H1 (cell line): Measurements from ENCODE around the gene MRPL45. TPM values are rescaled to one million over a fixed set of nuclear protein-coding genes. Genes with fewer than 3 reads are reported as not detected.

ENCODE experiments used
- CTCF ChIA-PET: fragments of 300-600 bp; sonication (Branson Sonifier 250); formaldehyde crosslinking; loops from one replicate; lab custom pipeline; 2021; ENCODE audit not compliant: partially characterized antibody; lab: Charles Lee
- POLR2A ChIA-PET: fragments of 300-600 bp; sonication (Branson Sonifier 250); formaldehyde crosslinking; loops from one replicate; lab custom pipeline; 2021; ENCODE audit warnings: inconsistent platforms; ENCODE audit not compliant: partially characterized antibody; lab: Charles Lee
- DNase-seq, 2 experiments: peaks; one replicate each; pipeline versions ENCODE4 v3.0.0 to v3.0.0-alpha.2; 2010 to 2022; ENCODE audit warnings: low spot score in 2 of 2, low read depth in 1 of 2, mixed read lengths in 1 of 2
- FAIRE-seq: peaks from 2 replicates; lab custom pipeline; 2011; peaks lifted over from hg19 to GRCh38; lab: Jason Lieb, UNC
- H2AFZ ChIP-seq: 2 replicates; pipeline ENCODE4 v1.8.1; 2012; ENCODE audit warnings: low read length, inconsistent platforms
- H2AK5ac ChIP-seq: 2 replicates; pipeline ENCODE4 v1.6.1; 2013; ENCODE audit warnings: low read depth, low read length
- H2BK120ac ChIP-seq: replicated peaks from 2 replicates; pipeline ENCODE3; 2013; ENCODE audit warnings: low read depth, low read length, inconsistent platforms
- H2BK12ac ChIP-seq: 2 replicates; pipeline ENCODE4 v1.6.1; 2013; ENCODE audit warnings: low read depth, low read length
- H2BK15ac ChIP-seq: 2 replicates; pipeline ENCODE4 v1.6.1; 2013; ENCODE audit warnings: low read length
- H2BK20ac ChIP-seq: 2 replicates; pipeline ENCODE4 v1.6.1; 2013; ENCODE audit warnings: low read length
- H2BK5ac ChIP-seq: 2 replicates; pipeline ENCODE4 v1.6.1; 2013; ENCODE audit warnings: low read depth, low read length
- H3K14ac ChIP-seq: 2 replicates; pipeline ENCODE4 v1.6.1; 2013; ENCODE audit warnings: inconsistent platforms; ENCODE audit not compliant: insufficient read length
- H3K18ac ChIP-seq: 2 replicates; pipeline ENCODE4 v1.6.1; 2013; ENCODE audit warnings: low read length; ENCODE audit errors: extremely low read depth
- H3K23ac ChIP-seq: 2 replicates; pipeline ENCODE4 v1.6.1; 2013; ENCODE audit warnings: inconsistent platforms; ENCODE audit not compliant: insufficient read length
- H3K23me2 ChIP-seq: 2 replicates; pipeline ENCODE4 v1.6.1; 2013; ENCODE audit warnings: low read depth, low read length
- H3K27ac ChIP-seq: 2 replicates; pipeline ENCODE4 v1.6.1; 2011; ENCODE audit warnings: low read depth, low read length, inconsistent platforms
- H3K27me3 ChIP-seq, 4 experiments: replicated peaks in 1 of 4; 1 replicate in 1 of 4; 2 replicates in 3 of 4; pipeline versions ENCODE4 v1.6.1 to v1.8.1; 2011 to 2013; ENCODE audit warnings: low read length in 3 of 4, mild to moderate bottlenecking in 3 of 4, inconsistent platforms in 2 of 4, mixed read lengths in 2 of 4, moderate library complexity in 1 of 4; ENCODE audit not compliant: control insufficient read depth in 3 of 4, insufficient read depth in 3 of 4; ENCODE audit errors: extremely low read depth in 1 of 4
- H3K36me3 ChIP-seq, 4 experiments: 2 replicates each; pipeline versions ENCODE4 v1.6.1 to v1.8.1; 2011 to 2013; ENCODE audit warnings: mild to moderate bottlenecking in 4 of 4, low read length in 3 of 4, moderate library complexity in 2 of 4, control low read depth in 1 of 4, inconsistent platforms in 1 of 4; ENCODE audit not compliant: insufficient read depth in 4 of 4, control insufficient read depth in 2 of 4
- H3K4ac ChIP-seq: replicated peaks from 2 replicates; pipeline ENCODE3; 2013; ENCODE audit warnings: low read length, low read depth, mixed read lengths, inconsistent platforms; ENCODE audit not compliant: insufficient read length
- H3K4me1 ChIP-seq, 4 experiments: replicated peaks in 1 of 4; 1 replicate in 1 of 4; 2 replicates in 3 of 4; pipeline versions ENCODE4 v1.6.1 to v1.8.1; 2011 to 2013; ENCODE audit warnings: low read length in 3 of 4, inconsistent platforms in 2 of 4, mixed read lengths in 1 of 4; ENCODE audit not compliant: insufficient read depth in 4 of 4, control insufficient read depth in 3 of 4
- H3K4me2 ChIP-seq, 2 experiments: 2 replicates each; pipeline versions ENCODE4 v1.6.1 to v1.8.1; 2011 to 2013; ENCODE audit warnings: low read depth in 2 of 2, low read length in 2 of 2, control low read depth in 1 of 2, inconsistent platforms in 1 of 2, mild to moderate bottlenecking in 1 of 2; ENCODE audit not compliant: insufficient read depth in 1 of 2
- H3K4me3 ChIP-seq, 4 experiments: fragments of 200-600, 300-600 bp in 1 of 4; sonication (generic), shearing (Covaris generic), sonication (Bioruptor Twin) in 1 of 4; 2 replicates each; pipeline versions ENCODE4 v1.5.1 to v1.8.1; 2011 to 2016; ENCODE audit warnings: low read length in 4 of 4, low read depth in 3 of 4, control low read depth in 2 of 4, inconsistent platforms in 2 of 4, mild to moderate bottlenecking in 2 of 4, mixed read lengths in 1 of 4, moderate library complexity in 1 of 4; ENCODE audit not compliant: insufficient read depth in 2 of 4; ENCODE audit errors: extremely low read depth in 1 of 4
- H3K56ac ChIP-seq: replicated peaks from 2 replicates; pipeline ENCODE3; 2013; ENCODE audit warnings: low read depth, mild to moderate bottlenecking, mixed read lengths, low read length, inconsistent platforms; ENCODE audit not compliant: insufficient read length
- H3K79me1 ChIP-seq: 2 replicates; pipeline ENCODE4 v1.6.1; 2013; ENCODE audit warnings: low read depth, low read length, control low read depth
- H3K79me2 ChIP-seq, 2 experiments: 2 replicates each; pipeline versions ENCODE4 v1.6.1 to v1.8.1; 2012 to 2013; ENCODE audit warnings: low read length in 2 of 2, mild to moderate bottlenecking in 2 of 2, inconsistent platforms in 1 of 2; ENCODE audit not compliant: insufficient read depth in 2 of 2, control insufficient read depth in 1 of 2
- H3K9ac ChIP-seq, 4 experiments: replicated peaks in 1 of 4; 1 replicate in 1 of 4; 2 replicates in 3 of 4; pipeline versions ENCODE4 v1.6.1 to v1.8.1; 2011 to 2013; ENCODE audit warnings: low read depth in 3 of 4, low read length in 3 of 4, control low read depth in 2 of 4, mild to moderate bottlenecking in 2 of 4, moderate library complexity in 2 of 4, inconsistent platforms in 1 of 4; ENCODE audit errors: extremely low read depth in 1 of 4
- H3K9me3 ChIP-seq, 2 experiments: 2 replicates each; pipeline versions ENCODE4 v1.6.1 to v1.8.1; 2012 to 2013; ENCODE audit warnings: mild to moderate bottlenecking in 2 of 2, moderate library complexity in 2 of 2, control low read depth in 1 of 2, inconsistent platforms in 1 of 2, low read depth in 1 of 2, low read length in 1 of 2, mixed read lengths in 1 of 2; ENCODE audit not compliant: insufficient read depth in 2 of 2
- H4K20me1 ChIP-seq, 2 experiments: replicated peaks in 1 of 2; 2 replicates each; pipeline versions ENCODE3 to v1.8.1; 2011 to 2013; ENCODE audit warnings: inconsistent platforms in 2 of 2, low read length in 2 of 2, mild to moderate bottlenecking in 1 of 2; ENCODE audit not compliant: insufficient read depth in 2 of 2, control insufficient read depth in 1 of 2
- H4K5ac ChIP-seq: 2 replicates; pipeline ENCODE4 v1.6.1; 2013; ENCODE audit warnings: low read length, low read depth, mixed read lengths, inconsistent platforms; ENCODE audit not compliant: insufficient read length
- H4K8ac ChIP-seq: 2 replicates; pipeline ENCODE4 v1.8.0; 2013; ENCODE audit warnings: mild to moderate bottlenecking, moderate library complexity, low read length, inconsistent platforms; ENCODE audit not compliant: insufficient read depth; ENCODE audit errors: extremely low read depth
- H4K91ac ChIP-seq: replicated peaks from 2 replicates; pipeline ENCODE3; 2013; ENCODE audit warnings: low read length, mixed read lengths, inconsistent platforms; ENCODE audit not compliant: insufficient read length
- WGBS, 2 experiments: shearing (Covaris generic) in 1 of 2; methylation state at CpG; one replicate each; pipeline versions ENCODE4 v1.1.6 to v1.1.7; 2013 to 2015; ENCODE audit warnings: low lambda C conversion rate in 2 of 2, mixed read lengths in 2 of 2, inconsistent platforms in 1 of 2, low coverage in 1 of 2, missing lambda C conversion rate in 1 of 2; ENCODE audit not compliant: insufficient replicate concordance in 2 of 2, insufficient coverage in 1 of 2, insufficient read length in 1 of 2; ENCODE audit errors: extremely low coverage in 1 of 2, missing lambda C conversion rate in 1 of 2; 5-methylcytosine and 5-hydroxymethylcytosine counted together
- polyA plus RNA-seq, 7 experiments: library from polyadenylated mRNA; depleted of rRNA in 3 of 7; stranded (reverse) in 5 of 7; unstranded in 2 of 7; fragments of >200 nt in 5 of 7; fragments of 200-250 nt in 2 of 7; gene quantifications; 1 replicate in 5 of 7; 2 replicates in 1 of 7; 4 replicates in 1 of 7; pipeline versions ENCODE4 v1.2.1 to v1.2.3, GENCODE V29; 2011 to 2013; ENCODE audit warnings: missing spikeins in 2 of 7, mixed read lengths in 2 of 7
- total RNA-seq: library from RNA; stranded (reverse); fragmentation: NEBNext Ultra II Directional; extraction: Animal tissue kit (Norgen Biotek cat#: 25700); gene quantifications from 2 replicates; pipeline ENCODE4 v1.2.1, GENCODE V29; 2021

The MRPL45 gene
- total and polyA plus RNA-seq, 2 of the 8 experiments (the other 6 are each of a cell fraction or from before 2014, with no cell fraction given): 65.6 to 71.7 TPM

DNA sequence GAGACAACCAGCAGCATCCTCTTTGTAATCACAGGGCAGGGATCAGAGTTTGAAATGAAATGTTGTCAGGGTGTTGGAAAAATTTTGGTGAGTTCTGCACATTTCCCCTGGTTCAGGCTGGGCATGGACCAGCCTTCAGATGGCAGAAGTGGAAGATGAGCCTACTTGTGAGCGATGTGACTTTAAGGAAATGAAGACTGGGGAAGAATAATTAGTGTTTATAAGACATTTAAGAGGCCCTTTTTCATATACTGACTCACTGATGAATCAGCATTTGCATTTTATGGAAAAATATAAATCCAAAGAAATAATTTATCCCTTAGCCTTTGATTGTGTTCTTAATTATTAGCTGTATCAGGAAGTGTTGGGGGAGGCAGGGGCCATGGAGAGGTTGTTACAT is 25.9 kb downstream of the MRPL45 start:
- Histone ChIP-seq H2AK5ac (no peak overlapping the region), H2BK20ac (no peak overlapping the region), H3K23me2 (no peaks in the 10 kb centered on the region), H4K91ac (no peak overlapping the region), H3K79me1 (no peaks in the 10 kb centered on the region; the same call in 1 of the 2 replicates), H3K14ac (no peak overlapping the region), H2AFZ (no peak overlapping the region), H3K9me3 (no peaks in the 10 kb centered on the region), H2BK15ac (no peak overlapping the region), H4K8ac (no peak overlapping the region), H3K9ac (no peak overlapping the region), H4K5ac (no peak overlapping the region), H2BK5ac (no peak overlapping the region), H3K4me2 (no peak overlapping the region), H3K23ac (no peak overlapping the region), H3K27ac (no peak overlapping the region), H3K36me3 (peaks cover 5 to 30% (median 17%) of the 10 kb centered on the region in 4 experiments), H3K56ac (no peak overlapping the region), H2BK120ac (no peak overlapping the region), H2BK12ac (no peak overlapping the region), H3K4ac (no peak overlapping the region), H3K27me3 (no peaks in the 10 kb centered on the region), H3K4me1 (peaks cover 0 to 10% (median 7%) of the 10 kb centered on the region in 4 experiments; a peak in 4 of 7 replicates), H4K20me1 (peaks cover 0 to 3% of the 10 kb centered on the region in 2 experiments), H3K18ac (no peak overlapping the region), H3K79me2 (no peaks in the 10 kb centered on the region), H3K4me3 (no peak overlapping the region)
- WGBS, 2 experiments: 80% methylated on average over 1 of the region's 1 CpG; no CpG with 5 or more reads in 1 of the 2 experiments
- FAIRE-seq: no peak
- ChIA-PET POLR2A (interaction anchor here (1.0 to 1.5 kb wide), 4 partner anchors 10 to 93 kb away, joined by 3 to 8 read pairs (median 4); no protein-coding TSS in a partner anchor), CTCF (interaction anchor here (1.0 to 14.8 kb wide), 10 partner anchors 9 to 1847 kb away, joined by 3 to 190 read pairs (median 5); no protein-coding TSS in a partner anchor)
- no peak for DNase-seq
